GM12874 (cell line): Measurements from ENCODE around the gene RNF135.

ENCODE experiments used
- CTCF ChIP-seq: IDR thresholded peaks from 2 replicates; pipeline ENCODE4 v1.5.1; 2011; ENCODE audit warnings: low read depth, mild to moderate bottlenecking, control low read depth, low read length, moderate library complexity; ENCODE audit not compliant: insufficient read depth

The RNF135 gene

GRCh38 chr17:31003225-31003866, 32.5 kb downstream of the RNF135 start:
- no peak for TF ChIP-seq CTCF

GRCh38 chr17:31004160-31004559, 33.3 kb downstream of the RNF135 start:
- no peak for TF ChIP-seq CTCF

- no peak for TF ChIP-seq CTCF
Observed at GRCh38 chr17:31007695-31008373, 37.0 kb downstream of the RNF135 start.

GRCh38 chr17:31008374-31009041, 37.7 kb downstream of the RNF135 start:
- TF ChIP-seq CTCF = 0 out of 2 replicates have a peak, but pooled peaks have one; percentile 1

GRCh38 chr17:31013844-31014243, 43.0 kb downstream of the RNF135 start:
- no peak for TF ChIP-seq CTCF

GRCh38 chr17:31015639-31016038, 44.8 kb downstream of the RNF135 start:
- TF ChIP-seq CTCF = no peak

- no peak for TF ChIP-seq CTCF
Observed at GRCh38 chr17:31019004-31019403, 48.2 kb downstream of the RNF135 start.
